GM21515 (cell line): ENCODE measurements around the gene DDX20.

Source experiments
- ATAC-seq: cut with Tn5 transposase; IDR thresholded peaks from one replicate; pipeline ENCODE4 v1.9.1; 2021; ENCODE audit not compliant: unreplicated experiment

The DDX20 gene, protein sequence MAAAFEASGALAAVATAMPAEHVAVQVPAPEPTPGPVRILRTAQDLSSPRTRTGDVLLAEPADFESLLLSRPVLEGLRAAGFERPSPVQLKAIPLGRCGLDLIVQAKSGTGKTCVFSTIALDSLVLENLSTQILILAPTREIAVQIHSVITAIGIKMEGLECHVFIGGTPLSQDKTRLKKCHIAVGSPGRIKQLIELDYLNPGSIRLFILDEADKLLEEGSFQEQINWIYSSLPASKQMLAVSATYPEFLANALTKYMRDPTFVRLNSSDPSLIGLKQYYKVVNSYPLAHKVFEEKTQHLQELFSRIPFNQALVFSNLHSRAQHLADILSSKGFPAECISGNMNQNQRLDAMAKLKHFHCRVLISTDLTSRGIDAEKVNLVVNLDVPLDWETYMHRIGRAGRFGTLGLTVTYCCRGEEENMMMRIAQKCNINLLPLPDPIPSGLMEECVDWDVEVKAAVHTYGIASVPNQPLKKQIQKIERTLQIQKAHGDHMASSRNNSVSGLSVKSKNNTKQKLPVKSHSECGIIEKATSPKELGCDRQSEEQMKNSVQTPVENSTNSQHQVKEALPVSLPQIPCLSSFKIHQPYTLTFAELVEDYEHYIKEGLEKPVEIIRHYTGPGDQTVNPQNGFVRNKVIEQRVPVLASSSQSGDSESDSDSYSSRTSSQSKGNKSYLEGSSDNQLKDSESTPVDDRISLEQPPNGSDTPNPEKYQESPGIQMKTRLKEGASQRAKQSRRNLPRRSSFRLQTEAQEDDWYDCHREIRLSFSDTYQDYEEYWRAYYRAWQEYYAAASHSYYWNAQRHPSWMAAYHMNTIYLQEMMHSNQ

GRCh38 chr1:111755331-111756123 lies at the start of gene DDX20:
TSS of gene DDX20 (plus strand) at chr1:111755901. CDS start at chr1:111755925, 24 bp downstream.
- ATAC-seq = peak; percentile 87

DNA sequence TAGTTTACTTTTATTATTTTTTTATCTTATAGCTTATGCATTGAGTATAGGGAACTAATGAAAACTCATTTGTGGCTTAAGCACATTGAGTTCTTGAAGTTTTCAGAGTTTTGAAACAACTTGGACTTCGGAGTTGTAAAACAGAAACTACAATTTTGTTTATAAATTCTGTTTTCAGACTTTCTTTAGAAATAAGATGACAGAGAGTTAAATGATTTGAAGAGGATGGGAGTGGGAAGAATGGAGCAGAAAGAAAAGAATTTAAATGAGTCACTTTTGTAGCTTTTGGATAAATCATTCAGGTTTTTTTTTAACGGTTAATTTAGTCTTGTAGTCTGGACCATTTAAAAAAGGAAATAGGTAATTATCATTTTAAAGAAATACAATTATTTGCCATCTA lies 48.8 kb upstream of the DDX20 start:
- ATAC-seq = no peak

DNA sequence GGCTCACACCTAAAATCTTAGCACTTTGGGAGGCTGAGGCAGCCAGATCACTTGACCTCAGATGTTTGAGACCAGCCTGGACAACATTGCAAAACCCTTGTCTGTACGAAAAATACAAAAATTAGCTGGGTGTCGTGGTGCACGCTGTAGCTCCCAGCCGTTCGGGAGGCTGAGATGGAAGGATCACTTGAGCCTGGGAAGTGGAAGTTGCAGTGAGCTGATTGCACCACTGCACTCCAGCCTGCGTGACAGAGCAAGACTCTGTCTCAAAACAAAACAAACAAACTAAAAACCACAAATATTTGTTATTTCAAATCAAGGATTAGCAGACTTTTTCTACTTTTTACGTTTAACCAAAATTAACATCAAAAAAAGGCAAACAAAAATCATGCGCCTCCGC lies 47.8 kb upstream of the DDX20 start:
- ATAC-seq = no peak

- no peak for ATAC-seq
Measured at GRCh38 chr1:111709986-111710385, 45.7 kb upstream of the DDX20 start.

DNA sequence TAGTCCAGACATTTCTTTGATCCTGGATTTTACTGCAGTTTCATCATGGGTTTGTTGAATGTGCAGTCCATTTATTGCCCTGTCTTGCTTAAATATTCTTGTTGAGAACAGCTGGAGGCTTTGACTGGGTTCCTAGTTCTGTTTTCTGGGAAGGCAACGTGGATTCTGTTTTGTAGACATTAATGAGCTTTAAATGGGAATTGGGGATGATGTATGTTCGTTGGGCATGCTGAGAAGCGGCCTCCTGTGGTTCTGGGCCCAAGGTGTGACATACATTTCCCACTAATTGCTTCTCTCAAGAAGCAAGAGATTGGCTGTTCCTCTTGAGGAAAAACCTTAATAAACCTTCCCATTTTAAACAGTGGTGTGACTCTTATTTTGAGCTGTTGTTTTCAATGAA lies 39.4 kb upstream of the DDX20 start:
- no peak for ATAC-seq

DNA sequence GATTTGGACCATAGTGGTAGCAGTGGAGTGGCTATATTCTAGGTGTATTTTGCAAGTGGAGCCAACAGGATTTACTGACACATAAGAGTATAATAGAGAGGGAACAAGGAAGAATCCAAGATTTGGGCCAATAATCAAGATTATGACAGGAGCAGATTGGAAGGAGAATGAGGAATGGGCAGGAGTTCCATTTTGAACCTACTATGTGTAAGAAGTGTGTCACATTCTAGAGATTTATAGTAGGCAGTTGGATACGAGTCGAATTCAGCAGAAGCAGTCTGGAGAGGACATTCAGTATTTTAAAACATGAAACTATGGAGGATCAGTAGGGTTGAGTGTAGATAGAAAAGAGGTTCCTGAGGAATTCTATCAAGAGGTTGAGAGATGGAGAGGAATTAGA lies 38.3 kb upstream of the DDX20 start:
- ATAC-seq = no peak

GRCh38 chr1:111719135-111719534 lies 36.6 kb upstream of the DDX20 start:
- no peak for ATAC-seq

GRCh38 chr1:111719674-111720132 lies 36.0 kb upstream of the DDX20 start:
- ATAC-seq = no peak

GRCh38 chr1:111720274-111720976 lies 35.3 kb upstream of the DDX20 start:
- ATAC-seq = no peak

- ATAC-seq = no peak
Measured at GRCh38 chr1:111720977-111721786, 34.5 kb upstream of the DDX20 start.

DNA sequence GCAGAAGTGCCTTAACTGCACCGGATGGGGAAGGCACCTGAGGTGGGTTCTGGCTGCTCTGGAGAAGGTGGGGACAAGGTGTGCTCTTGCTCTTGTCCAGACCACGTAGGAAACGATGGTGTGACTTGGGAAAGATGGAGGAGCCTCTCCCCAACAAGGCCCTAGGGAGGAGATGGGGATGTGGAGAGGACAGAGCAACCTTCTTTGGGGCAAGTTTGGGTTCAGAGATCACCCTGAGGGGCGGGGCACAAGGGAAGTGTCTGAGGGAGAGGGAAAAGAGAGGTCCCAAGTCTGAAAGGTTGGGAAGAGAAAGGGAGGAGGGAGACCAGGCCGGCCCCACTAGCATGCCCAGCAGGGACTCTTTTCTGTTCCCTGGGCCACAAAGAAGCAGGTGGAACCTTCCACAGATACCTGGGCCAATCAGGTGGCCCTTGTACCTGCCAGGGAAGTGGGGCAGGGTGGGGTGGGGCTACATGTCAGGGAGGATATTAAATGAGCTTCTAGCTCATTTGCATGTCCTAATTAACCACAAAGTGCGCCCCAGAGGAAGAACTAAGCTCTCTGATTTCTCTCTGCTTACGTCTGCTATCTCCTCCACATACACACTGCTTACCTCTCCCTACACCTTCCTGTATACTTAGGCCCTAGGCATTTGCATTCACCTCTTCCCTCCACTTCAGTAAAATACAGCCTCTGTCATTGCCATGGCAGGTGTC lies 32.5 kb upstream of the DDX20 start:
- no peak for ATAC-seq

DNA sequence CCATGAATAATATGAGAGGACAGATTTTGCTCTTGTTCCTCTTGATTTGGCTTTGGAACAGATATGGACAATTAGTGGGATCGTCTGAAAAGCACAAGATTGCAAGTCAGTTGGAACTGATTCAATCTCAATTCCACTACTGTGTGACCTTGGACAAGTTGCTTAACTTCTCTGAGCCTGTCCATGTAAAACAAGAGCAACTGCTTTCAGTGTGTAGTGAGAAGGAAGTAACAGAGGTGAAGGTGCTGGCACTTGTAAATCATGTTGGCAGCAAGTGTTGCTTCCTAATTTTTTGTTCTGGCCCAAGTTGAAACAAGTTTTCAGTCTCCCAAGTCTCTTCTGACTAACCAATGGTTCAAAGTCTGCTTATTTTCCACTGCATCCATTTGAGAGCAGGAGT lies 31.8 kb upstream of the DDX20 start:
- ATAC-seq = no peak

GRCh38 chr1:111725192-111725591 lies 30.5 kb upstream of the DDX20 start:
- no peak for ATAC-seq

DNA sequence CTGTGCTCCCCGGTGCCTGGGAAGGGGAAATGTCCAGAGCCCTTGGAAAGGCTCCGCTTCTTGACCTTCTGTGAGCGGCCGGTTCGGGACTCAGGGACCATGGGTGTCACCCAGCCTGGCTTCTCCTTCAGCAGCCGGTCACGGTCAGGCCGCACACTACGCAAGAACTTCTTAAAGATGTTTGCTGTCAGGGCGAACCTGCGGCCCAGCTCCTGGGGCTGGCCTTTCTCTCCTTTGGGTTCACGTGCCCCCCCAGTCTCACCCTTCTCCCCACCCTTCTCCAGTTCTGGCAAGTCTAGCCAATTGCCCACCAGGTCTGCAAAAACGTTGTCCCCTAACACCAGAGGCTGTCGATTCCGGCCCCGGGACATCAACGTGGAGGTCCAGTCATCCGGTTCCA lies 28.6 kb upstream of the DDX20 start:
- no peak for ATAC-seq

- no peak for ATAC-seq
Measured at GRCh38 chr1:111729271-111729921, 26.3 kb upstream of the DDX20 start.

- ATAC-seq = no peak
Measured at GRCh38 chr1:111729946-111730681, 25.6 kb upstream of the DDX20 start.

GRCh38 chr1:111730706-111731105 lies 25.0 kb upstream of the DDX20 start:
- no peak for ATAC-seq

- ATAC-seq = no peak
Measured at GRCh38 chr1:111731956-111732355, 23.7 kb upstream of the DDX20 start.
